GM19351 (cell line): ENCODE results near the gene TRIM67.
"Not testable (repeated sequence)": the region's sequence is repeated elsewhere in the genome, so short reads cannot be mapped to it uniquely, and the experiment has no call there.

ENCODE experiments used
- ATAC-seq: cut with Tn5 transposase; IDR thresholded peaks from one replicate; pipeline ENCODE4 v1.9.1; 2021; ENCODE audit warnings: mild to moderate bottlenecking, moderate library complexity; ENCODE audit not compliant: unreplicated experiment

Gene TRIM67

DNA sequence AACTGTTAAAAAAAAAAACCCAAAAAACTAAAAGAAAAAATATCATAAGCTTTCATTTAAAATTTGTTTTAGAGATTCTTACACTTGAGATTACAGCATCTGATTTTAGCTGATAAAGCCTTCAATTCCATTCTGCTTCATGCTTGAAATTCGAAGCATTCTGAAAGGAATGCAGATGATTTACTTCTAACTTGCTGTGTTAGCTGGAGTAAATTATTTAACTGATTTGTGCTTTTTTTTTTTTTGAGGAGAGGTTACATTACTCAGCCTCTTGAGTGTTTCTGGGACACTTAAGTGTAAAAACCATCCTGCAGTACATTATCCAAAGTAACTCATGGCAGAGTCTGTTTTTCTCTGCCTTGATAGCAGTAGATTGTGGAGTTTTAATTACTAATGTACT lies 4.5 kb upstream of the TRIM67 start:
- no peak for ATAC-seq

DNA sequence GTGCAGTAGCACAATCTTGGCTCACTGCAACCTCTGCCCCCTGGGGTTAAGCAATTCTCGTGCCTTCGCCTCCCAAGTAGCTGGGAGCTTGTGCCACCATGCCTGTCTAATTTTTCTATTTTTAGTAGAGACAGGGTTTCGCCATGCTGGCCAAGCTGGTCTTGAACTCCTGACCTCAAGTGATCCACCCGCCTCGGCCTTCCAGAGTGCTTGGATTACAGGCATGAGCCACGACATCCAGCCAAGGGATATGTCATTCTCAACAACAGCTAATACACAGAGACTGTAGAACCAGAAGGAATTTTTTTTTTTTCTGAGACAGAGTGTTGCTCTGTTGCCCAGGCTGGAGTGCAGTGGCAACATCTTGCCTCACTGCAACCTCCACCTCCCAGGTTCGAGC lies 3.7 kb upstream of the TRIM67 start:
- ATAC-seq = not testable (repeated sequence)

DNA sequence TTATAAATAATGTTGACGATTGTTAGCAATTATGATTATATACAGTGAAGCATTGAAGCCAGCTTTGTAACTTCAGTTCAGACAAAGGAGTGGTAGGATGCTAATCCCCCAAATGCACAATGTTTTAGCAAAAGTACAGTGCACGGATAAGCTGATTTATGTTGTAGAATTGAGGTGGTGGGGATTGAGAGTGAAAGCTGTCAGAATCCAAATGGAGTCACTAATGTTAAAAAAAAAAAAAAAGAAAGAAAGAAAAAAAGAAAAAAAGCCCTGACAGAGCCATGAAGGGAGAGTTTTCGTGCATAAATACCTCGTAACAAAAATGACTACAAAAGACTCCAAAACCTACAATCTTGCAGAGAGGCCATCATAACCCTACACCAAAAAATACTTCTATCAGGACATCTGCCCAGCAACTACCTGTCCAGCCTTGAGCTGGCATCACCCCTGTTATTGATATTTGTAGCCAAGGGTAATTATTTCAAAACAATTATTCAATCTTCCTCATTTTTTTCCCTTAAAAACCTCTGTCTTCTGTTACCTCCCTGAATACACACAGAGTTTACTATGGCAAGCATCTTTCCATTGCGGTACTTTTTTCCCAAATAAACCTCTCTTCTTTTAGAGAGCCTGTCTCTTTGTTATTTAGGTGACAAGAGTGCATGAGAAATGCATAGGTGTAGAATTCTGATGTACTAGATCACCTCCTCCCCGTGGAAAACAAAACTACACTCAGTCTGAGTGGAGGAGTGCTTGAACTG lies 2.5 kb upstream of the TRIM67 start:
- ATAC-seq = no peak

DNA sequence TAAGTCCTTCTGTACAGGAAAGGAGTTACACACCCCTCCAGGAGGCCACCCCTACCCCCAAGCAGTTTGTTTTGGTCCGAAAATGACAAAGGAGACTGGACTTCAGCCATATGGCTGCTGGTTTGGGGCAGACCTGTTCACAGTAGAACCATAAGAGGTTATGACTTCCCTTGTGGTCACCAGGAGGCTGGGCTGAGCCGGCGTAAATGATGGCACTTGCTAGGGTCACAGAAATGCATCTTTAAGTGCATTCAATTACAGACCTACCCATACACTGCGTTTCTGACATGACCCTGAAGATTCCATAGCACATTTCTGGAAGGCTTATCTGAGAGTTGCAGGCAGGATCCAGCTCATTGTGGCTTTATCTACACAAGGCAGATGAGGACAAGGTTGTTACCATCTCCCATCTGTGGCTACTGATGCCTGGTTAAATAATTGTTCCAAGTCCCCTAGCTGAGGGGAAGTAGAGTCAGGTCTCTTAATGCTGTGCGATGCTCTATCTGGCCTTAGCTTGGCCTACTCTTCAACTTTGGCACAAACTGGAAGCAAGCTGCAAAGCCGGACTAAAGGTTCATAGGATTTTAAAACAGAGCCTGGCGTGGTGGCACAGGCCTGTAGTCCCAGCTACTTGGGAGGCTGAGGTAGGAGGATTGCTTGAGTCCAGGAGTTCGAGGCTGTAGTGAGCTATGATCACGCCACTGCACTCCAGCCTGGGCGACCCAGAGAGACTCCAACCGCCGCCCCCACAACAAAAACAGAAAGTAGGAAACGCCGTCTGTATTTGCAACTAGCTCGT lies 1.7 kb upstream of the TRIM67 start:
- no peak for ATAC-seq

DNA sequence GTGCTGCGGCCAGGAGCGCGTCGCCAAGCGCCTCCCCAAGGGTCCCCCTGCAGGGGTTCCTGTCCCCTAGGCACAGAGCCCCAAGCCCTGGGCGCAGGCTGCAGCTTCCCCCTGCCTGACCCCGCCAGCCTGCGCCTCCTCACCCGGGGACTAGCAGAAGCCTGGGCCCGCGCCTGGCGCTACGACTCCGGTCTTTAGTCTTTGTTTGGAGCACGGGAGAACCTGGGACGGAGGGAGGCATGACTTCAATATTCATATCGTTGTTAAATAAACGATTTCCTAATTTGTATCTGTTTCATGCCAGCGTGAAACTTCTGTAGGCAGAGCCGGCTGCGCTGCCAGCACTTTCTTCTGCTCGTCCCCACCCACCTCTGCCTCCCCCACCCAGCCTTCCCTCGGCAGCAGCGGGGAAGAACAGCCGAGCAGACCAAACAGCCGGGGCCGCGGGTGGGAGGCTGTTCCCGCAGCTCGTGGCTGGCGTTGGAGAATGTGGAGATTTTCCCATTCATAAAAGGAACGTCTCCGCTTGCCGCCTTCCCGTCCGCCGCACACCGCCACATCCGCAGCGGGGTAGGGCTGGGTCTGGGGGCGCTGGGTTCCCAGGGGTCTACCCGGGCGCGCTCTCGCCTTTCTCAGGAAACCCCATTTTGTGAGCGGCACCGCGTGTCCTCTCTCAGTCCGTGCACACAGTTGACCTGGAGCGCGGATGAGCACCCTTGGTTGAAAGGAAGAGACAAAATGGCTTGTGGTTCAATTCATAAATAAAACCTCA lies 777 bp upstream of the TRIM67 start:
- ATAC-seq = no peak

DNA sequence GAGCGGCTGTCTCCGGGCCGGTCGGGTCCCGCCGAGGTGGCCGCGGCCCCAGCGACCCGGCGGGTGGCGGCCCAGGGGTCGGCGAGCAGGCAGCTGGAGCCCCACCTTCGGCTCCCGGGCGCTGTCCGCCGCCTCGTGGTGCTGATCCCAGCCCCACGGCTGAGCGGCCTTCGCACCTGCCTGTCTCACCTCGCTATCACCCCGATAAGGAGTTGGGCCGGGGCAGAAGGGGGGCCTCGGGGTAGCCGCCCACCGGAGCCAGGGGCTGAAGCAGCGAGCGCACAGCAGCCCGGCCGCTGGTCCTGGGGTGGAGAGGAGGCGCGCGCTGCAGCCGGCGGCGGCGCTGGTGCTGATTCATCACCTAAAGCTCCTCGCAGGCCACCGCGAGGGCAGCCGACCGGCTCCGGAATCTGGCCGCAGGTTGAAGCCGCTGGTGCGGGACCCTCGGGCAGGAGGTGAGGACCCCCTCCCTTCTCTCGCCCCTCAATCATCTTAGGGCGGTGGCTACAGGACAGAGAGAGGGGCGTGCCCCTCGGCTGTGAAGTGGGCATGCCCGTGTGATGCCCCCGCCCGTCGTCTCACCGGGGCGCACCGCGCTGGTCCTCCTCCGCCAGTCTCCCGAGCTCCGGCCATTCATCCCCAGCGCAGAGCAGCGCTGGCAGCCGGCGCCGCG lies 575 bp downstream of the TRIM67 start:
- ATAC-seq = peak; percentile 51

DNA sequence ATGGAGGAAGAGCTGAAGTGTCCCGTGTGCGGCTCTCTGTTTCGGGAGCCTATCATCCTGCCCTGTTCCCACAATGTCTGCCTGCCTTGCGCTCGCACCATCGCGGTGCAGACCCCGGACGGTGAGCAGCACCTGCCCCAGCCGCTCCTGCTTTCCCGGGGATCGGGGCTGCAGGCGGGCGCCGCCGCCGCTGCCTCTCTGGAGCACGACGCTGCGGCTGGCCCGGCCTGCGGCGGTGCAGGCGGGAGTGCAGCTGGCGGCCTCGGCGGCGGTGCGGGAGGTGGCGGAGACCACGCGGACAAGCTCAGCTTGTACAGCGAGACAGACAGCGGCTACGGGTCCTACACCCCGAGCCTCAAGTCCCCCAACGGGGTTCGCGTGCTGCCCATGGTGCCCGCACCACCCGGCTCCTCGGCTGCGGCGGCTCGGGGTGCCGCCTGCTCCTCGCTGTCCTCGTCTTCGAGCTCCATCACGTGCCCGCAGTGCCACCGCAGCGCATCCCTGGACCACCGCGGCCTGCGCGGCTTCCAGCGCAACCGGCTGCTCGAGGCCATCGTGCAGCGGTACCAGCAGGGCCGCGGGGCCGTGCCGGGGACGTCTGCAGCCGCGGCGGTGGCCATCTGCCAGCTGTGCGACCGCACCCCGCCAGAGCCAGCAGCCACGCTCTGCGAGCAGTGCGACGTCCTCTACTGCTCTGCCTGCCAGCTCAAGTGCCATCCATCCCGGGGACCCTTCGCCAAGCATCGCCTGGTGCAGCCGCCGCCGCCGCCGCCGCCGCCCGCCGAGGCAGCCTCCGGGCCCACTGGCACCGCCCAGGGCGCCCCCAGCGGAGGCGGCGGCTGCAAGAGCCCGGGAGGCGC lies 1.3 kb downstream of the TRIM67 start:
- ATAC-seq = no peak

DNA sequence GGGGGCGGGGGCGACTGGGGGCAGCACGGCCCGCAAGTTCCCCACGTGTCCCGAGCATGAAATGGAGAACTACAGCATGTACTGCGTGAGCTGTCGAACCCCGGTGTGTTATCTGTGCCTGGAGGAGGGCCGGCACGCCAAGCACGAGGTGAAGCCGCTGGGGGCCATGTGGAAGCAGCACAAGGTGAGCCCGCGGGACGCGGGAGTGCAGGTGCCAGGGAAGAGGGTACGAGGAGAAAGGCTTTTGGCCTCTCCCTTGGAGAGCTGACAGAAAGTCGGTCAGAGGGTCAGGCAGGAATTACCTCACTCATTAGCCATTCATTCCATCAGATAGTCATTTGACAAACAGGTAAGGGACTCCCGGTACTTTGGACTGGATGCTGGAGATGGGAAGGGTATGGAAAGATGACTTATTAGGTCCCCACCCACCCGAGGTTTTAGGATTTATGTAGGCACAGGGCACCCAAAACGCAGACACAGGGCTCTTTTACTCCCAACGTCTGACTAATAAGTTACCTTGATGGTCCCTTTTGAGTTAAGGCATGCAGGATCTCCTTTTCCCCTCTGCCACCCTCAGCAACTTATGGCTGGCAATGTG lies 2.1 kb downstream of the TRIM67 start:
- ATAC-seq = no peak

DNA sequence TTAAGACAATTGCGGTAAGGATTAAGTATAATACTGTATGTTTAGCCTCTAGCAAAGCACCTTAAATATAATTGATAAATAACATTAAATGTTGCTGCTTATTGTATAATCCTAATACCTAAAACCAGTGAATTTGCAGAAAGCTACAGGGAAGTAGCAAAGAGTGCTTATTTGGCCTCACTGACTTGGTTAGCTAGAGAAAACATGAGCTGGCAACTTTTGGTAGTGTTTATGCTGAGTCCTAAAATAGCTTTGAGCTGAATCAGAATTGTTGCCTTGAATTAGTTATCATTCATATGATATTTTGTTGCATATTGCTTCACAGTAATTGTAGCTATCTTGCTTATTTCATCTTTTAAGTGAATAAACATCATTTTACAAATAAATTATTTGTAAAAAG lies 3.5 kb downstream of the TRIM67 start:
- ATAC-seq = no peak

DNA sequence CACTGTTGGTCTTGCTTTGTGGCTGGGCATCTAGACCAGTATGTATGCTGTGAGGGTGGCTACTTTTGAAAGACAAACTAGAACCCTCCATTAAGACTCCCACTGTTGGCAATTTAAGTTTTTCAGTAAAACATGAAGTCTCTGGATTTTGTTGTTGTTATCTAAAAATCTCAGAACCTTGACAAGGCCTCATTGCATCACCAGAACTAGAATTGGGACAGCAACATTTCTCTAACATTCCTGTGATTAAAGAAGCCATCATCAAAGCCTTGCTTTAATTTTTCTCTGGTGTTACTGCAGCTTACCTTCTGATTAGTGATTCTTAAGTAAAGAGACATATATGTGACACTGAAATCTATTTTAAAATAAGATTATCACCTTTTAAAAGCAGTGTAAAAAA lies 4.5 kb downstream of the TRIM67 start:
- ATAC-seq = no peak

DNA sequence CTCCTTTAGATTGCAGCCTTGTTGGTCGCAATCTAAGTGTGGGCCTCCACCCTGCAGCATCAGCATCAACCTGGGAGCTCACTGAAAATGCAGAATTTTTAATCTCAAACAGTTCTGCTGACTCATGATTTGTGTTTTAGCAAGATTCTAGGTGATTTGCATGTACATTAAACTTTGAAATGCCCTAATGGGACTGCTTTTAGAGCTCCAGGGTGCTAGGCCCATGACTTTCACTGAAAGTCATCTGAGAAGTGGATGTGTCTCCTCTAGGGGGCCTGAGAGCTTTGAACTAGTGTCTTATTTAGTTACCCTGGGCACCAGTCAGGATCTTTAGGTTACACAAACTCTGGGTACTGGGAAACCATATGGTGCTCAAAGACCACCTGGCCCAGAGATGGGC lies 9.0 kb downstream of the TRIM67 start:
- no peak for ATAC-seq

DNA sequence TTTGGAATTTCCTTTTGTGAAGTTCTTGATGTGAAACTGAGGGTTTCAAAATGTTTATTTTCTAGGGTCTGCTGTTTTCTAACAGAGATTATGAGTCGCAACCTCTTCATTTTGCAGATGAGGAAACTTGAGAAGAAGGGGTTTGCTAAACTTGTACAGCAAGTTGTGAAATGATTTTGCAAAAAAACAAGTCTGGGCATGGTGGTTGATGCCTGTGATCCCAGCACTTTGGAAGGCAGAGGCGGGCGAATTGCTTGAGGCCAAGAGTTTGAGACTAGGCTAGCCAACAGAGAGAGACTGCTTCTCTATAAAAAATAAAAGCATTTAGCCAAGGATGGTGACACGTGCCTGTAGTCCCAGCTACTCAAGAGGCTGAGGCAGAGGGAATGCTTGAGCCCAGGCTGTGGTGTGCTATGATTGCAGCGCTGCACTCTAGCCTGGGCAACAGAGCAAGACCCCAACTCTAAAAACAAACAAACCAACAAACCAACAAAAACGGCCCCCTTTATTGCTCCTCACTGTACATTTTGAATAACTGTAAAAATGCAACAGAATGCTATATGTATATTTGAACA lies 9.9 kb downstream of the TRIM67 start:
- no peak for ATAC-seq

DNA sequence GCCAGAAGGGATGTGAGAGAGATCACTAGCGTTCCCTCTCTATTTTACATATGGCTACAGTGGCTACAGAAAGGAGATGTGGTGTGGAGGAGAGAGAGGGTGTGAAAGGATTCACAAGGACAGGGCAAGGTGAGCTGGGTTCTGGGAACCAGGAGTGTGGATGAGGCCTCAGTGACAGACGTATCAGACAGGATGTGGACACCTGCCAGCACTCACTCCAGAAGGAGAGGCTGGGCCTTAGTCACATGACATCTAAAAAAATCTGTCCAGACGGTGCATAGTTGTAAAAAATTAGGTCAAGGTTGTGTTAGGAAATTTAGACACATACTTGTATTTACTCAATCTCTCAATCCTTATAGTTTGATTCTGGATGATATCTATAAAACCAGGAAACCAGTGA lies 10.6 kb downstream of the TRIM67 start:
- no peak for ATAC-seq

DNA sequence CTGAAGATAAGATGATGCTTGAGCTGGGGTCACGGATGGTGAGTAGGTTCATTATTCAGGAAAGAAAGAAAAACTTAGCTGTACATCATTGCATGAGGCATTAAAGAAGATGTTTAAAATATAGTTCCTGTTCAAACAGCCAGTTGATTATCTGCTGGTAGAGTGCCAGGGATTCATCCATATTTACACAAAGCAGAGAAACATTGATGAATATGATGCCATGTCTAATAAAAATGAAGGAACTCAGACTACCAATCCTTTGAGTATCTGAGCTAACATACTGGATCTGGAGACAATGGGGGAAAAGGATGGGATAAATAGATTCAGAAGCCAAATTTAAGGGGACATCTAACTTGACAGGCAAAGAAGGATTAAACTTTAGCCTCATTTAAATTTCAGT lies 14.6 kb downstream of the TRIM67 start:
- ATAC-seq = no peak

DNA sequence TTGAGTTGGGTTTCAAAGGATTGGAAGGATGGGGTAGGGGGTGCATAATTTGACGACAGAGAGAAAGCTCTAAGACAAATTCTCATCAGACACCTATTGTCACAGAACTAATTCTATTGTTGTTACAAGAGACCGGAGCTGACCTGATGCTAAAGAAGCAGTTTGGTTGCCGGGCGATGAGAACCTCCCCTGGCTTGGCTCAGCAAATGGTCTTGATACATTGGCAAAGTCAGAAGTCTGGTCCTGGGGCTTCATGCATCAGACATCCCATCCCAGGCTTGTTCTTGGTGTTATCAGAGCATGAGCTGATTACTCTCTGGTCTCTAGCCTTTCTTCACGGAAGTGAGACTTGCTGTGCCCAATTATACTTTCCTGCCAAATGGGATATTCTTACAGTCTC lies 15.4 kb downstream of the TRIM67 start:
- no peak for ATAC-seq

DNA sequence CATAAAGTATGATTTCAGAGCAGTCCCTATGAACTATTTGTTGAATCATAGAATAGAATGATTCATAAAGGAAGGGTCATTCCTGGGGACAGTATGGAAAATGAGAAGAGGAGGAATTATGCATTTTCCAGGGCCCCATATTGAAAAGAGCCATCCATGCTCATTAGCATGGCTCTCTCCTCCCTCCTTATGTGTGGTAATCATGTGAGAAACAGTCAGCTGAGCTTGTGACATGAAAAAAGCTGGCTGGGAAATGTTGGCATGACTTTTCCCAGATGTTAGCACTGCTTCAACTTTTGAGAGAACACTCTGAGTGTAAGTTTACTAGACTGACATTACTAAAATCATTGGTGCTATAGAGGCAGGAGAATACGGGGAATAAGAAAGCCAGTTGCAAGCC lies 16.1 kb downstream of the TRIM67 start:
- ATAC-seq = no peak

DNA sequence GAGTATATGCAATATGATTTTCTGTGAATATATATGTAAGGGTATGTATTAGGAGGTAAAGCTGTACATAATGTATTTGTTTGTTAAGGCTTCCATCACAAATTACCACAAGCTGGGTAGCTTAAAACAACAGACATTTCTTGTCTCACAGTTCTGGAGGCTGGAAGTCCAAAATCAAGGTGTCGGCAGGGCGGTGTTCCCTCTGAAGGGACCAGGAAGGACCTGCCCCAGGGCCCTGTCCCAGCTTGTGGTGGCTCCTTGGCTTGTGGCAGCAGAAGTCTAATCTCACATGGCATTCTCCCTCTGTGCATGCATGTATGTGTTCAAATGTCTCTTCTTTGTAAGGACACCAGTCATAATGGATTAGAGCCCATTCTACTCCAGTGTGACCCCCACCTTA lies 17.1 kb downstream of the TRIM67 start:
- no peak for ATAC-seq

DNA sequence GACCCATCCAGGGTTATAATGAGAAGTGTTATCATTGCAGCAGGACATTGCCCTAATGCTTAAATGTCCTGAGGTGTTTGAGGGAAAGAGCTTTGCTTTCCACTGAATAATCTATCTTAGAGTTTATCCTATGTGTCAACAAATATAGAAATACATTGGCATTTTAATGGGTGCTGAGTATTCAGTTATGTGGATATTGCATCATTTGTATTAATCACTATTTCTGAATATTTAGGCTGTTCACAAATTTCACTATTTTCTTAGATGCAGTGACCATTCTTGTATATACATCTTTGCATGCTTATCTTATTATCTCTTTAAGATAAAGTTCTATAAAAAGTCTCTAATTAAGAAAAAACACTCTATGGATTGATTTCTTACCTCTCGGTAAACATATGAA lies 18.2 kb downstream of the TRIM67 start:
- ATAC-seq = no peak

DNA sequence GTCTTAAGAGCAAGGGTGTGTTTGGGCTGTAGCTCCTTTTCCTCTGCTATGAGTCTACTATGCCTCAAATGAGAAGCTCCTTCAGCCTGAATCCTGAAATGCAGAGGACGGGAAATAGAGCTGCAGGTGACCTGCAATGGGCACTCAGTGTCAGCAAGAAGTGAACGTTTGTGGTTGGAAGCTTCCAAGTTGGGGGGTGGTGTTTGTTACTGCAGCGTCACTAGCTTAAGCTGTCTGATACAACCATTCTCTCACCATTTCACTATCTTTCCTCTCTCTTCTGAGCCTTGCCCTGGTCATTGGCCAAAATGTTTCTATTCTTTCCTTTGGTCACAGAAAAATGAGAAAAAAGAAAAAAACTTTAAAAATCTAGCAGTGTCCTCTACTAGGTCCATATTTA lies 19.4 kb downstream of the TRIM67 start:
- no peak for ATAC-seq

DNA sequence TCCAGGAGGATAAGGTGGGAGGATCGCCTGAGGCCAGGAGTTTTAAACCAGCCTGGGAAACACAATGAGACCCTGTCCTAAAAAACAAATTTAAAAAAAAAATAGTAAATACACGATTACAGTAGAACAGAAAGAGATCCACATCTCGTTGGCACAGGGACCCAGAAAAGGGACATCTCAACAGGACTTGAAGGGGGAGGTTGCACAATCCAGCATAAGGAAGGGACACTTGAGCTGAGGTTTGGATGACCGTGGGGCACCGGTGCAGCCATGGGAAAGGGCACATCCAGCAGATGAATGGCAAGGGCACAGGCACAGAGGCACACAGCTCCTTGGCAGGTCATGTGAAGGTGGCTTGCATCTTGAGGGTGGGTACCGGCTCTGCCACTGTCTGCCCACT lies 20.5 kb downstream of the TRIM67 start:
- no peak for ATAC-seq
